Stimulated activated CD4-positive, alpha-beta T cell treated with anti-CD3 and anti-CD28 coated beads, Interleukin-1b, Interleukin-23, amount 100 ng/mL, for 1 hour (primary cell): ENCODE results near the gene PHTF1.

ENCODE experiments used
- DNase-seq, 2 donors: peaks; one replicate each; pipeline ENCODE4 v3.0.0-alpha.2; 2020; ENCODE audit warnings: low read depth in 2 of 2

PHTF1 gene

GRCh38 chr1:113665071-113665470, 94.2 kb downstream of the PHTF1 start:
- no peak for DNase-seq

GRCh38 chr1:113663165-113663951, 95.9 kb downstream of the PHTF1 start:
- no peak for DNase-seq

- no peak for DNase-seq
Observed at GRCh38 chr1:113662101-113662500, 97.2 kb downstream of the PHTF1 start.

GRCh38 chr1:113660088-113660487, 99.2 kb downstream of the PHTF1 start:
- DNase-seq, result no peak

- no peak for DNase-seq
Observed at GRCh38 chr1:113659556-113659955, 99.7 kb downstream of the PHTF1 start.

GRCh38 chr1:113659035-113659434, 100.3 kb downstream of the PHTF1 start:
- no peak for DNase-seq

GRCh38 chr1:113657556-113658063, 101.7 kb downstream of the PHTF1 start:
- DNase-seq, result no peak

- DNase-seq, result no peak
Observed at GRCh38 chr1:113657126-113657525, 102.2 kb downstream of the PHTF1 start.

- DNase-seq, result no peak
Observed at GRCh38 chr1:113654883-113655282, 104.4 kb downstream of the PHTF1 start.

GRCh38 chr1:113653741-113654140, 105.5 kb downstream of the PHTF1 start:
- no peak for DNase-seq

- no peak for DNase-seq
Observed at GRCh38 chr1:113652771-113653170, 106.5 kb downstream of the PHTF1 start.

- DNase-seq, result no peak
Observed at GRCh38 chr1:113648478-113648877, 110.8 kb downstream of the PHTF1 start.

GRCh38 chr1:113647164-113647563, 112.1 kb downstream of the PHTF1 start:
- DNase-seq, result no peak
